GM19035 (cell line): ENCODE data around the gene THAP7.
"Not testable (repeated sequence)": the region's sequence is repeated elsewhere in the genome, so short reads cannot be mapped to it uniquely, and the experiment has no call there.

Experiments
- ATAC-seq: cut with Tn5 transposase; IDR thresholded peaks from one replicate; pipeline ENCODE4 v1.9.1; 2021; ENCODE audit not compliant: unreplicated experiment

THAP7 gene, protein sequence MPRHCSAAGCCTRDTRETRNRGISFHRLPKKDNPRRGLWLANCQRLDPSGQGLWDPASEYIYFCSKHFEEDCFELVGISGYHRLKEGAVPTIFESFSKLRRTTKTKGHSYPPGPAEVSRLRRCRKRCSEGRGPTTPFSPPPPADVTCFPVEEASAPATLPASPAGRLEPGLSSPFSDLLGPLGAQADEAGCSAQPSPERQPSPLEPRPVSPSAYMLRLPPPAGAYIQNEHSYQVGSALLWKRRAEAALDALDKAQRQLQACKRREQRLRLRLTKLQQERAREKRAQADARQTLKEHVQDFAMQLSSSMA

GRCh38 chr22:21001601-21002325 is at the start of gene THAP7:
THAP7 (minus strand) TSS chr22:21002118; CDS start chr22:21001911, 207 bp downstream.
- ATAC-seq, result peak; percentile 79

DNA sequence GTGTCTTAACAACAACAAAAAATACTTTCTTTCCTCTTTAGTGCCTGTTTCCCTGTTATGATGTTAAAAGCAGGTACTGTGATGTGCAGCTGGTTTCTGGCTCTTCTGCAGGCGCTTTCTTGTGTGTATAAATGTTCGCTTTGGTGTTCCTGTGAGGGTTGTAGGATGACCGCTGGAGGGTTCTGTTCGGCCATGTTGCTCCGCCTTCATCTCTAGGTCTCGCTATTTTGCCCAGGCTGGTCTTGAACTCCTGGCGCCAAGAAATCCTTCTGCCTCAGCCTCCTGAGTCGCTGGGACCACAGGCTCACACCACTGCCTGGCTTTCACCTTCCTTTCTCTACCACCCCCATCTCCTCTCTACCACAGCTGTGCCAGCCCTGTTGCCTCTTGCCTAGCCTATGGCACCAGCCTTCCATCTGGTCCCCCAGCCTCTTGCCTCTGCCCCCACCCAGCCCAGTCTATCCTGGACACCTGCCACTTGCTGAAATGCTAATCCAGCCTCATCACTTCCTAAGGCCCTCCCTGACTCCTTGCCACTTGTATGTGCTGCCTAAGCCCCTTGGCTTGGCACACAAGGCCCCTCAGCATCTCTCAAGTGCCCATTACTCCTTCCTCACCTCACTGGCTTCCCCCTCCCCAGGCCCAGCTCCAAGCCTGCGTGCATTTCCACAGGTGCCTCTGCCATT is 49.4 kb upstream of the THAP7 start:
- ATAC-seq, result no peak

GRCh38 chr22:21048965-21049364 is 47.0 kb upstream of the THAP7 start:
- ATAC-seq, result not testable (repeated sequence)

- not testable (repeated sequence) for ATAC-seq
Observed at GRCh38 chr22:21048448-21048847, 46.5 kb upstream of the THAP7 start.

GRCh38 chr22:21047730-21048129 is 45.8 kb upstream of the THAP7 start:
- no peak for ATAC-seq

DNA sequence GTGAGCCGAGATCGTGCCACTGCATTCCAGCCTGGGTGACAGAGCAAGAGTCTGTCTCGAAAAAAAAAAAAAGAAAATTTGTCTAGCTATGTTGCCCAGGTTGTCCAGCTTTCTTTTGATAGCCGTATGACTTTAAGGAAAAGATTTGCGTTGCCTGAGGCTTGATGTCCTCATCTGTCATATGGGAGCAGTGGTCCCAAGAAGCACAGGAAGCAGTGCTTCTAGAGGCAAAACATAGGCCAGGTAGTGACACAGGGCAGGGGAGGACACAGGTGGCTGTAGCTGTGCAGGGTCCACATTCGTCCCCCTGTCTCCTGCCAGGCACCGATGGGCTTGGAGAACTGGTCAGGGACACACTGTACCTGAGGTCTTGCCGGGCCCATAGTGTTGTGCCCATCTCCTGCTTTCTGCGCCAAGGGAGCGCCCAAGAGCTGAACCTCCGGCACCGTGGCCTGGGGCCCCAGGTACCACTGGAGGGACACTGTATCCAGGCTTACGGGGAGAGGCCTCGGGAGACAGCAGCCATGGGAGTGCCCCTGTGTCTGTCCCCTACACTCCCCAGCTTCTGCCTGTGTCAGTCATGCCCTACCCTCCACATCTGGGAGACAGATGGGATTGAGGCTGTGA is 45.2 kb upstream of the THAP7 start:
- no peak for ATAC-seq

DNA sequence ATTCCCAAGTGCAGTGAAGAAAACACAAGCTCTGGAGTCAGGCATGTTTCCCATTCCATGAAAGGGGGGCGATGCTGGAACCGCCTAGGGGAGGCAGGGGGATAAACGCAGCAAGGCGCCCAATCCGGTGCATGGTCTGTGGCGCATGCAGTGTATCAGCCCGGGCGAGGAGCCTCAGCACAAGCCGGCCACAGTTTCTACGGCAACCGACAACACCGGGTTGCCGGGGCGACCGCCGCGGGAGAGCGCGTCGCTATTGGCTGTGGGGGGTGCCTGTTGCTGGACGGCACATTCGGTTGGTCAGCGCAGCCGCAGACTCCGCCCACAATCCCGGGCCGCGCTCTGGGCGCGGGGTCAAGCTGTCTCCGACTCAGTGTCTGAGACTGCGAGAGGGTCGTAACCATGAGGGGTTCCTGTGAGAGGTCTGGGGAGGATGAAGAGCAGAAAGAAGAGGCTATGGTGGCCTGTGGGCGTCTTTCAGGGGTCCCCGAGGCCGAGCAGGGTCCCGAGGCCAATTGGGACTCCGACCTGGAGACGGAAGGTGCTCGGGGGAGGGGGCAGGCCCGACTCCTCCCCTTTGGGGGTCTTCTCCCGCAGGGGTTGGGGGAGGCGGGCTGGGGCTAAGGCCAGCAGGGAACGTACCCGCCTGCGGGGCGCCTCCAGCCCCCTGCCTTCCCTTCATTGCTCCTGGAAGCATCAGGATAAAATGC is 43.8 kb upstream of the THAP7 start, which contains the start of gene LRRC74B:
LRRC74B (plus strand) TSS at position 362 of the 710 bp plus-strand sequence; CDS start at position 403, 41 bp downstream.
- peak; percentile 83 for ATAC-seq

DNA sequence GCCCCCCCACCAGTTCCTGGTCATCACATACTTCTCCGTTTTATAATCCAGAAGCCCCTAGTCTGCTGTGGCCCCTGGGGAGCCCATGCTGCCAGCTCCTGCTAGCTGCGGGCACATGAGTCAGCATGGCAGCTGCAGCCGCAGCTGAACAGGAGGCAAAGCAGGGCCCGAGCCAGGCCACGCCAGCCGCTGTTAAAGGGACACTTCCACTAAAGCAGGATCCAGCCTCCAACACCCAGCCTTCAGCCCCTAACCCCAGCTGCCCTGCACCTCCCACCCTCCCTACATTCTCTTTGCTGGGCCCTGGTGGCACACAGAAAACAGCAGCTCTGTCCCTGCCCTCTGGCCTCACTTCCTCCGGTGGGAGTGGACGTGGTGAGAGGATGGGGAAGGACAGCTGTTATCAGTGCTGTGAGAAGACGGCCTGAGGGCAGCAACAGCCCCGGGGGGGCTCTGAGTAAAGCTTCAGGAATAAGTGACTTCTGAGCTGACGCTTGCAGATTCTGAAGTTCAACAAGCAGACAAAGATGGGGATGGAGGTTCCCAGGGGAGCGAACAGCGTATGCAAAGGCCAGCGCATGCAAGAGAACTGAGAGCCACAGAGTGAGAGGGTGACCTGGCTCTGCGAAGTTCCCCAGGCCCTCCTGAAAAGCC is 43.1 kb upstream of the THAP7 start:
- ATAC-seq, result no peak

DNA sequence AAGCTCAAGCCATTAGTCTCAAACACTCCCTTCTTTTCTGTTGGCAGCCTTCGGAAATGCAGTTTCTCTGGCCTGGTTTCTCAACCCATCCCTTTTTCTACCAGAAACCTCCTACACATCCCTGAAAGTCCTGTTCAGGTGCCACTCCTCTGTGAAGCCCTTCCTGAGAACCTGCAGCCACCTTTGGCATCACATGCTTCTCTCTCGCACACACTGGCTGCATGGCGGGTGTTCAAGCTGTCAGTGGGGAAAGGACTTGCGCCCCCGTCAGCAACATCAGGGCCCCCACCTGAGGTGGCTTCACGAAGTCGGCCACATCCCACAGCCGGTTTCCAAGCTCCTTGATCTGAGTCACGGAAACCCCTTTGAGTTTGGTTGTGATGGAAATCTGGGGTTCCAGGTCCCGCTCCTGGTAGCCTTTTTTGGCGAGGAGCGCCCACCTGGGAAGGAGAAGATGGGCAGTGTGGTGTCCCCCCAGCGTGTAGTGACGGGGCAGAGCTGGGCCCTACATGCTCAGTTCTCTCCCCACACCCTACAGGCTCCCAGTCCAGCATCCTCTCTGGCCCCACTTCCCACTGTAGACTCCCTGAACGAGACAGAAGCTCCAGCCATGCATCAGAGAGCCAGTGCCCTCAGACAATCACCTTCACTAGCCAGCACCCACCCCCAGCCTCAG is 42.1 kb upstream of the THAP7 start:
- no peak for ATAC-seq

- no peak for ATAC-seq
Observed at GRCh38 chr22:21042978-21043859, 41.3 kb upstream of the THAP7 start.

GRCh38 chr22:21041937-21042336 is 40.0 kb upstream of the THAP7 start:
- no peak for ATAC-seq

DNA sequence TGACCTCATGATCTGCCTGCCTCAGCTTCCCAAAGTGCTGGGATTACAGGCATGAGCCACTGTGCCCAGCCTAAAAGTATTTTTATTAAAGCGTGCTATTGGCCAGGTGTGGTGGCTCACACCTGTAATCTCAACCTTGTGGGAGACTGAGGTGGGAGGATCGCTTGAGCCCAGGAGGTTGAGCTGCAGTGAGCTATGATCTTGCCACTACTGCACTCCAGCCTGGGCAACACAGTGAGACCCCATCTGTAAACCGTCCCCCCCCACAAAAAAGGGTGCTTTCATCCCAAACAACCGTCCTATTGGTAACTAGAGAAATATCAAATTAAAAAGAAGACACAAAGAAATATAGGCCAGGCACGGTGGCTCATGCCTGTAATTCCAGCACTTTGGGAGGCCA is 37.2 kb upstream of the THAP7 start:
- ATAC-seq, result not testable (repeated sequence)

GRCh38 chr22:21038405-21038804 is 36.5 kb upstream of the THAP7 start:
- ATAC-seq, result no peak

DNA sequence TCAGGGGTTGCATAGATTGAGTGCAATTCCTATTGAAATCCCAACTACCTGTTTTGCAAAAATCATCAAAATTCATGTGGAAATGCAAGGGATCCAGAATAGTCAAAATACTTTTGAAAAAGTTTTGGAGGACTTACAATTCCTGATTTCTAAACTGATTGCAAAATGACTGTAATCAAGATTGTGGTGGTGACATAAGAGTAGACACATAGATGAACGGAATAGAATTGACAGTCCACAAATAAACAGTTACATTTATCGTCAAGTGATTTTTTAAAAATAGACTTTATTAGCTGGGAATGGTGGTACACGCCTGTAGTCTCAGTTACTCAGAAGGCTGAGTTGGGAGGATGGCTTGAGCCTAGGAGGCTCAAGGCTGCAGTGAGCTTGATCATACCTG is 33.1 kb upstream of the THAP7 start:
- ATAC-seq, result no peak

DNA sequence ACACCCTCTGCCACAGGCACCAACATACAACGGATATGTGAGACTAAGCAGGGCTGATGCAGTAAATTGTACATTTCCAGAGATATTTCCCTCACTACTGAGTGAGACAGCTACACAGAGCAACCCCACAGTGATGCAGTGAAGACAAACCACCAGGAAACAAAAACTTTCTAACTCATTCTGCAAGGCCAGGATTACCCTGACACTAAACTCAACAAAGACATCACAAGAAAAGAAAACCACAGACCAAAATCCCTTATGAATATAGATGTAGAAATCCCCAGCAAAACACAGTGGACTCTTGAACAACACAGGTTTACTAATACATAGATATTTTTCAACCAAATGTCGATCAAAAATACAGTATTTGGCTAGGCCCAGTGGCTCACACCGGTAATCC is 32.0 kb upstream of the THAP7 start:
- no peak for ATAC-seq

DNA sequence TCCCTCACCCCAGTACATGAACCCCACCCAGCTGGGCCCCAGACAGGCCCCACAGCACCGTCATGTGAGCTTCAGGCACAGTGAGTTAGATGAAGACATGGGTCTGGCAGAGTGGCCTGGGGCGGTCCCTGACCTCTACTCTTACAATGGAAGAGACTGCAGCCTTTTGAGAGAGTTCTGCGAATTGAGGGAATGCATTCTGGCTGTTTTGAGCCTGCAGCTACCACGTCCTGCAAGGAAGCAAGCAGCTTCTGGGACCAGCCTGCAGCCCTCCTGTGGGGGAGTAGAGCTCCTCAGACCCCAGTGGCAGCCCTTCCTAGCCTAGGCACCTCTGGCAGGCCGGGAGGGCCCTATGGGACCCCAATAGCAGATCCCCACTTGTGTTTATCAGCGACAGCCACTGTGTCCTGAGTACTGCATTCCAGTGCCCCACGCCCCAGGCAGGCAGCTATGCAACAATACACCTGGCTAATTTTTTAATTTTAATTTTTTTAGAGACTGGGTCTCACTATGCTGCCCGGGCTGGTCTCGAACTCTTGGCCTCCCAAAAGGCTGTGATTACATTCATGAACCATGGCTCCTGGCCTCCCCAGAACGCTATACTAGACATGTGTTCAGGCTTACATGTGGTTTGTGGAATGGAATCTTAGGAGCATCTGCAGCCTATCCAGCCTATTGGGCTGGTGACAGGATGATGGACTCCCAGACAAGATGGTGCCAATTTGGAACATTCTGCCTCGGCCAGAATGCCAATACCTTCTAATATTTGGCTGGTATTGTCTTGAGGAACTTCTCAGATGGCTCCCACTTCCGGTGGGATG is 31.2 kb upstream of the THAP7 start:
- no peak for ATAC-seq

GRCh38 chr22:21032037-21032867 is 30.3 kb upstream of the THAP7 start, which contains the start of gene SLC7A4:
SLC7A4 (minus strand) TSS chr22:21032561; CDS start chr22:21031812, 749 bp downstream.
- no peak for ATAC-seq
